Measurements from ENCODE around the gene PDK4. TPM values are rescaled to one million over a fixed set of nuclear protein-coding genes. Genes with fewer than 3 reads are reported as not detected.
"Not testable (repeated sequence)": the region's sequence is repeated elsewhere in the genome, so short reads cannot be mapped to it uniquely, and the experiment has no call there.

Gene PDK4
- total RNA-seq, 1 donor = under 0.01 TPM

DNA sequence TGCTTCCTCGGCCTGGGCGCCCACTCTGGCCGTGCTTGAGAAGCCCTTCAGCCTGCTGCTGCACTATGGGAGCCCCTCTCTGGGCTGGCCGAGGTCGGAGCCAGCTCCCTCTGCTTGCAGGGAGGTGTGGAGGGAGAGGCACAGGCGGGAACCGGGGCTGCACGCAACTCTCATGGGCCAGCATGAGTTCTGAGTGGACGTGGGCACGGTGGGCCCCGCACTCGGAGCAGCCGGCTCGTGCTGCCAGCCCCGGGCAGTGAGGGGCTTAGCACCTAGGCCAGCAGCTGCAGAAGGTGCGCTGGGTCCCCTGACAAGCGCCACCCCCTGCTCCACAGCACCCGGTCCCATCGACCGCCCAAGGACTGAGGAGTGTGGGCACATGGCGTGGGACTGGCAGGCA is 9.0 kb upstream of the PDK4 start:
- H3K4me3 ChIP-seq (ENCODE audit: low read depth, low read length) = no peak overlapping the region
- no peak for DNase-seq (ENCODE audit: low read depth)
- TF ChIP-seq, protein P1, sequence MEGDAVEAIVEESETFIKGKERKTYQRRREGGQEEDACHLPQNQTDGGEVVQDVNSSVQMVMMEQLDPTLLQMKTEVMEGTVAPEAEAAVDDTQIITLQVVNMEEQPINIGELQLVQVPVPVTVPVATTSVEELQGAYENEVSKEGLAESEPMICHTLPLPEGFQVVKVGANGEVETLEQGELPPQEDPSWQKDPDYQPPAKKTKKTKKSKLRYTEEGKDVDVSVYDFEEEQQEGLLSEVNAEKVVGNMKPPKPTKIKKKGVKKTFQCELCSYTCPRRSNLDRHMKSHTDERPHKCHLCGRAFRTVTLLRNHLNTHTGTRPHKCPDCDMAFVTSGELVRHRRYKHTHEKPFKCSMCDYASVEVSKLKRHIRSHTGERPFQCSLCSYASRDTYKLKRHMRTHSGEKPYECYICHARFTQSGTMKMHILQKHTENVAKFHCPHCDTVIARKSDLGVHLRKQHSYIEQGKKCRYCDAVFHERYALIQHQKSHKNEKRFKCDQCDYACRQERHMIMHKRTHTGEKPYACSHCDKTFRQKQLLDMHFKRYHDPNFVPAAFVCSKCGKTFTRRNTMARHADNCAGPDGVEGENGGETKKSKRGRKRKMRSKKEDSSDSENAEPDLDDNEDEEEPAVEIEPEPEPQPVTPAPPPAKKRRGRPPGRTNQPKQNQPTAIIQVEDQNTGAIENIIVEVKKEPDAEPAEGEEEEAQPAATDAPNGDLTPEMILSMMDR (IDR thresholded peaks at IDR 0.05; ENCODE audit: insufficient read depth, low read depth, low read length) = no peak

DNA sequence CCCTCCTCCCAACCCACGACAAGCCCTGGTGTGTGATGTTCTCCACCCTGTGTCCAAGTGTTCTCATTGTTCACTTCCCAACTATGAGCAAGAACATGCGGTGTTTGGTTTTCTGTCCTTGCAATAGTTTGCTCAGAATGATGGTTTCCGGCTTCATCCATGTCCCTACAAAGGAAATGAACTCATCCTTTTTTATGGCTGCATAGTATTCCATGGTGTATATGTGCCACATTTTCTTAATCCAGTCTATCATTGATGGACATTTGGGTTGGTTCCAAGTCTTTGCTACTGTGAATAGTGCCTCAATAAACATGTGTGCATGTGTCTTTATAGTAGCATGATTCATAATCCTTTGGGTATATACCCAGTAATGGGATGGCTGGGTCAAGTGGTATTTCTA is 8.5 kb upstream of the PDK4 start:
- DNase-seq (ENCODE audit: low read depth); H3K4me3 ChIP-seq (ENCODE audit: low read depth, low read length): not testable (repeated sequence)

DNA sequence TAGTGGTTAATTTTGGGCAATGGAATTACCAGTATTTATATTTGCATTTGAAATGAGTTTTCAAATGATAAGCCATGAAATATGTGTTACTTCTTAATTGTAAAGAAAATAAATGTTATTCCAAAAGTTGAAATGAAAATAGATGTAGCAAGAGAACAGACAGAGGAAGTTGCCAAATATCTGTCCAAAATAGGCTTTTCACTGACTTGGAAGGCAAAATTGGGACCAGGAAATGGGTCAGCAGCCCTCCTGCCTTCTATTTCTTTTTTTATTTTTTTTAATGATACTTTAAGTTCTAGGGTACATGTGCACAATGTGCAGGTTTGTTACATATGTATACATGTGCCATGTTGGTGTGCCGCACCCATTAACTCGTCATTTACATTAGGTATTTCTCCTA is 8.1 kb upstream of the PDK4 start:
- H3K4me3 ChIP-seq (ENCODE audit: low read depth, low read length); DNase-seq (ENCODE audit: low read depth): not testable (repeated sequence)

DNA sequence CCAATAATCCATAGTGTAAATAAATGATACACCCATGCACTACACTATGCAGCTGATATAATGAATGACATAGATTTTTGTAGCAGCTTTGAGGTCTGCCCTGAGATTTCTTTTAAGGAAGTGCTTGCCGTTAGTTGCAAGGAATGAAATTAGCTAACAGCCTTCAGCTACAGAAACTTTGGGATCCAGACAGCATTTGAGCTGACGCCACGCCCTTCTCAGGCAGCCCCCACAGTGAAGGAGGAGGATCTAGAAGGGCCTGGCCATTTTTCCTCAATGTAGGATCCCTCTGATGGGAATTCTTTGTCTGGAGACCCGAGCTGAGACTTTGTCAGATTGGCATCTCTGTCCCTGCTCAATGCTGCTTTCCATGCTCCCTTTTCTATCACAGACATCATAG is 6.1 kb upstream of the PDK4 start:
- TF ChIP-seq, protein P1 (IDR thresholded peaks at IDR 0.05; ENCODE audit: insufficient read depth, low read depth, low read length) = no peak
- H3K4me3 ChIP-seq (ENCODE audit: low read depth, low read length) = no peak overlapping the region
- DNase-seq (ENCODE audit: low read depth) = no peak

DNA sequence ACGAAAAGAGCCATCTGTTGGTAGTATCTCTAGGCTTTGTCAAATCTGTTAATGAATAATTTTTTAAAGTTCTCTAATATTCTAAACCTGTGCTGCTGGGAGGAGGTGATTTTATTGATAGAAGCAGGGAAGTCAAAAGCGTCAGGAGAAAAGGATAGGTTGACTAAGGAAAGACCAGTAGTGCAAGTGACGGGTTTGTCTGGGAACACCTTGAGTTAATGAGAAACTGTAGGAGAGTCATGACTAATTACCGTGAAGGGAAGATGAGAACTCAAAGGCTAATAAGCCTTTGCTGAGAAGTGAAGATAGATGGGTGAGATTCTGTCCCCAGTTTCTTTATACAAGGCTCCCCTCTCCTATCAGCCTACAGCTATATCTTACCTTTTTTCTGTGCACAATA is 5.0 kb upstream of the PDK4 start:
- TF ChIP-seq, protein P1 (IDR thresholded peaks at IDR 0.05; ENCODE audit: insufficient read depth, low read depth, low read length) = no peak
- no peak for DNase-seq (ENCODE audit: low read depth)
- no peak overlapping the region for H3K4me3 ChIP-seq (ENCODE audit: low read depth, low read length)

DNA sequence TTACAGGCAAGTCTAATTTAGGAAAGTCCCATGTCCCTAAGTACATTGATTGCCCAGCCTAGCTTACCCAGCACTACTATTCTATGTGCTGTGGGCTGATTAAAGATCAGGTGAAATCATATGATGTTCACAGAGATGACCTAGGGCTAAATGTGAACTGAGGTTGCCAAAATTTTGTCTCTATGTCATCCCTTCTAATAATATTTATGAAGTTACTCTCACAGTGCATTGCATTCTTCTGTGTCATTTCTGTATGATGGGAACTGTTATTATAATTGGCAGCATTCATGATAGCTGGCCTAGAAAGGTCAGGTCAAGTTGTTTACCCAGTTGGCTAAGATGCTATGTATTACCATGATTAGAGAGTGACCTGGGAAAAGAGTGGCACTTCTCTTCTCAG is 2.8 kb upstream of the PDK4 start:
- H3K4me3 ChIP-seq (ENCODE audit: low read depth, low read length) = no peak overlapping the region
- no peak for DNase-seq (ENCODE audit: low read depth)

DNA sequence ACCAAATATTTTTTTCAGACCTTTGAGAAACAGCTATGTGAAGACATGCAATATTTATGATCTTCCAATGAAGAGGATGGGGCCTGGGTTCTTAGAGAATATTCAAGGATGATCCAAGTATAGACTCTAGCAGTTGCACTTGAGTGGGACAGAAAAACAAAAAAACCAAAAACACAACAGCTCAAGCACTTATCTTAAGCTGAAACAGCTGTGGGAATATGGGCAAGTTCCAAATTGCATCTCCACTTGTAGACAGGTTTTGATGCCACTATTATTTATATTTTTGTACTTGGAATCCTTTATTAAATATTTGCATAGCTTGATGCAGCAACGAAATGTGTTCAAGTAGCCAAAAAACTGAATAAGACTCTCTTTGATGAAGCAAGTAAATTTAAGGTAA is 2.2 kb upstream of the PDK4 start:
- TF ChIP-seq, protein P1 (IDR thresholded peaks at IDR 0.05; ENCODE audit: insufficient read depth, low read depth, low read length) = no peak
- DNase-seq (ENCODE audit: low read depth) = no peak
- H3K4me3 ChIP-seq (ENCODE audit: low read depth, low read length) = no peak overlapping the region

More for the DNA sequence above, 2.8 kb upstream of the PDK4 start:
- TF ChIP-seq, protein P1 (IDR thresholded peaks at IDR 0.05; ENCODE audit: insufficient read depth, low read depth, low read length) = no peak

DNA sequence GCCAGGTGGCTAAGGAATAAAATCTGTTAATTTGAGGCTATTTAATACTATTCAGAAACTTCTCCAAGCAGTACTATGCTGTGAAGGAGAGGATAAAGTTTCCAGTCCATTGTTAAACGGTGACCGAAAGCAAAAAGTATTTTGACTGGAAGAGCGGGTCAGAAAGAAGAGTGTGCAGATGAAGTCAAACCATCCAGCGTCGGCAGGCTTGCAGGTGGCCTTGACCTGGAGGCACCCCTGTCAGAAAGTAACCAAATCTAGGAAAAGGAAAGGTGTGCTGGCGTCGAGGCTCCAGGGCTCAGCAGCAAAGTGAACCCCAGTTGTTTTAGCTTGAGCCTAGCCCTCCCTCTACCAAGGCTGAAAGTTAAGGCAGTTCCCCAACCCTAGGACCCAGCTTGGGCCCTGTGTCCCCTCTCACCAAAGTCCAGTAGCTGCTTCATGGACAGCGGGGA is 544 bp downstream of the PDK4 start:
- DNase-seq (ENCODE audit: low read depth) = no peak
- H3K4me3 ChIP-seq (ENCODE audit: low read depth, low read length) = peak overlapping the region; percentile 70
- TF ChIP-seq, protein P1 (IDR thresholded peaks at IDR 0.05; ENCODE audit: insufficient read depth, low read depth, low read length) = no peak

All from fibroblast of villous mesenchyme (primary cell).